H9 (cell line): Measurements from ENCODE around the gene SCFD2. TPM values are rescaled to one million over a fixed set of nuclear protein-coding genes. Genes with fewer than 3 reads are reported as not detected.

ENCODE experiments used
- DNase-seq: peaks from one replicate; pipeline ENCODE4 v3.0.0-alpha.2; 2017
- H2AFZ ChIP-seq: one replicate; pipeline ENCODE4 v1.6.1; 2013; ENCODE audit warnings: mild to moderate bottlenecking, low read length, control low read depth, moderate library complexity
- H2AK5ac ChIP-seq: 2 replicates; pipeline ENCODE4 v1.6.1; 2013; ENCODE audit warnings: low read length, control low read depth, mixed read lengths; ENCODE audit not compliant: insufficient read length
- H2BK120ac ChIP-seq: one replicate; pipeline ENCODE4 v1.6.1; 2013; ENCODE audit warnings: low read depth, mild to moderate bottlenecking, low read length, control low read depth, inconsistent platforms; ENCODE audit not compliant: poor library complexity, severe bottlenecking
- H2BK12ac ChIP-seq: 2 replicates; pipeline ENCODE4 v1.6.1; 2013; ENCODE audit warnings: low read length, control low read depth, mixed read lengths, low read depth; ENCODE audit not compliant: insufficient read length
- H2BK15ac ChIP-seq: 2 replicates; pipeline ENCODE4 v1.6.1; 2013; ENCODE audit warnings: low read depth, low read length, control low read depth
- H2BK20ac ChIP-seq: one replicate; pipeline ENCODE4 v1.6.1; 2013; ENCODE audit warnings: low read depth, mild to moderate bottlenecking, low read length, control low read depth, inconsistent platforms; ENCODE audit not compliant: poor library complexity, severe bottlenecking
- H2BK5ac ChIP-seq: 2 replicates; pipeline ENCODE4 v1.6.1; 2013; ENCODE audit warnings: low read length, control low read depth, mixed read lengths; ENCODE audit not compliant: insufficient read length
- H3K14ac ChIP-seq: 2 replicates; pipeline ENCODE4 v1.6.1; 2013; ENCODE audit warnings: low read length, control low read depth; ENCODE audit not compliant: insufficient read depth
- H3K18ac ChIP-seq: 2 replicates; pipeline ENCODE4 v1.6.1; 2013; ENCODE audit warnings: low read depth, mild to moderate bottlenecking, mixed read lengths, low read length, control low read depth; ENCODE audit not compliant: insufficient read length
- H3K23ac ChIP-seq: 2 replicates; pipeline ENCODE4 v1.6.1; 2013; ENCODE audit warnings: low read length, control low read depth, mixed read lengths, low read depth; ENCODE audit not compliant: insufficient read length
- H3K23me2 ChIP-seq: 2 replicates; pipeline ENCODE4 v1.6.1; 2013; ENCODE audit warnings: low read depth, mild to moderate bottlenecking, mixed read lengths, low read length, control low read depth; ENCODE audit not compliant: insufficient read length, poor library complexity, severe bottlenecking
- H3K27ac ChIP-seq: 2 replicates; pipeline ENCODE4 v1.5.1; 2013; ENCODE audit warnings: low read length, control low read depth, mixed read lengths, low read depth; ENCODE audit not compliant: insufficient read length
- H3K27me3 ChIP-seq: 2 replicates; pipeline ENCODE4 v1.6.1; 2013; ENCODE audit warnings: low read length, control low read depth, inconsistent platforms; ENCODE audit not compliant: insufficient read depth
- H3K4ac ChIP-seq: 2 replicates; pipeline ENCODE4 v1.6.1; 2013; ENCODE audit warnings: low read depth, mild to moderate bottlenecking, control low read depth, inconsistent platforms, low read length, moderate library complexity
- H3K4me1 ChIP-seq: 2 replicates; pipeline ENCODE4 v1.6.1; 2013; ENCODE audit warnings: low read length, control low read depth, inconsistent platforms; ENCODE audit not compliant: insufficient read depth
- H3K4me2 ChIP-seq: 2 replicates; pipeline ENCODE4 v1.6.1; 2013; ENCODE audit warnings: low read length, control low read depth, mixed read lengths; ENCODE audit not compliant: insufficient read length, insufficient read depth
- H3K56ac ChIP-seq: 2 replicates; pipeline ENCODE4 v1.6.1; 2013; ENCODE audit warnings: low read depth, mild to moderate bottlenecking, mixed read lengths, low read length, control low read depth; ENCODE audit not compliant: insufficient read length
- H3K79me1 ChIP-seq: 2 replicates; pipeline ENCODE4 v1.6.1; 2013; ENCODE audit warnings: low read depth, mild to moderate bottlenecking, moderate library complexity, low read length, control low read depth, inconsistent platforms; ENCODE audit not compliant: insufficient read depth, poor library complexity, severe bottlenecking
- H3K79me2 ChIP-seq: 2 replicates; pipeline ENCODE4 v1.6.1; 2013; ENCODE audit warnings: low read length, control low read depth, inconsistent platforms; ENCODE audit not compliant: insufficient read depth
- H3K9ac ChIP-seq: 2 replicates; pipeline ENCODE4 v1.6.1; 2013; ENCODE audit warnings: low read length, control low read depth, mixed read lengths; ENCODE audit not compliant: insufficient read length; ENCODE audit errors: extremely low read depth
- H3K9me3 ChIP-seq: one replicate; pipeline ENCODE4 v1.6.1; 2013; ENCODE audit warnings: low read depth, low read length, inconsistent platforms; ENCODE audit not compliant: control insufficient read depth
- H3T11ph ChIP-seq: one replicate; pipeline ENCODE4 v1.6.1; 2013; ENCODE audit warnings: mild to moderate bottlenecking, low read length, control low read depth, inconsistent platforms
- H4K20me1 ChIP-seq: one replicate; pipeline ENCODE4 v1.6.1; 2013; ENCODE audit not compliant: control insufficient read depth, insufficient read length, insufficient read depth
- H4K5ac ChIP-seq: 2 replicates; pipeline ENCODE4 v1.6.1; 2013; ENCODE audit warnings: low read depth, mild to moderate bottlenecking, mixed read lengths, low read length, control low read depth; ENCODE audit not compliant: insufficient read length
- H4K8ac ChIP-seq: replicated peaks from 2 replicates; pipeline ENCODE4 v1.6.1; 2013; ENCODE audit warnings: low read length, control low read depth, mixed read lengths, low read depth; ENCODE audit not compliant: insufficient read length
- H4K91ac ChIP-seq: 2 replicates; pipeline ENCODE4 v1.6.1; 2013; ENCODE audit warnings: low read depth, mild to moderate bottlenecking, moderate library complexity, mixed read lengths, low read length, control low read depth; ENCODE audit not compliant: insufficient read length
- H3K27ac Mint-ChIP-seq, 3 experiments: 2 replicates in 2 of 3; 3 replicates in 1 of 3; pipeline ENCODE4 v1.8.0; 2020 to 2021; ENCODE audit warnings: mixed read lengths in 3 of 3, mild to moderate bottlenecking in 1 of 3, moderate library complexity in 1 of 3
- H3K27me3 Mint-ChIP-seq: 2 replicates; pipeline ENCODE4 v1.8.0; 2021; ENCODE audit warnings: low read depth, mild to moderate bottlenecking, moderate library complexity, mixed read lengths
- H3K36me3 Mint-ChIP-seq, 3 experiments: 2 replicates in 2 of 3; 3 replicates in 1 of 3; pipeline ENCODE4 v1.8.0; 2020 to 2021; ENCODE audit warnings: low read depth in 3 of 3, mixed read lengths in 3 of 3; ENCODE audit not compliant: insufficient read depth in 1 of 3
- H3K4me1 Mint-ChIP-seq, 2 experiments: 2 replicates each; pipeline ENCODE4 v1.8.0; 2020; ENCODE audit warnings: mixed read lengths in 2 of 2
- H3K4me3 Mint-ChIP-seq, 2 experiments: 2 replicates in 1 of 2; 3 replicates in 1 of 2; pipeline ENCODE4 v1.8.0; 2020 to 2021; ENCODE audit warnings: mild to moderate bottlenecking in 2 of 2, mixed read lengths in 2 of 2, moderate library complexity in 1 of 2
- H3K9me3 Mint-ChIP-seq, 2 experiments: 2 replicates in 1 of 2; 3 replicates in 1 of 2; pipeline ENCODE4 v1.8.0; 2020; ENCODE audit warnings: mild to moderate bottlenecking in 2 of 2, mixed read lengths in 2 of 2, moderate library complexity in 1 of 2
- WGBS: extraction: QIAGEN DNeasy Blood & Tissue Kit; methylation state at CpG from one replicate; pipeline ENCODE4 v1.1.7; 2013; ENCODE audit warnings: missing lambda C conversion rate, low lambda C conversion rate, mixed read lengths; ENCODE audit not compliant: insufficient read length; ENCODE audit errors: extremely low coverage; 5-methylcytosine and 5-hydroxymethylcytosine counted together
- total RNA-seq: library from RNA; stranded (reverse); gene quantifications from 2 replicates; pipeline ENCODE4 v1.2.1, GENCODE V29; 2021
- TF ChIP-seq, protein P1 (sequence below): fragments of 200-600 bp; sonication (generic); conservative IDR thresholded peaks from 3 replicates; pipeline ENCODE4 v1.8.0; 2021; ENCODE audit warnings: antibody characterized with exemption, mild to moderate bottlenecking

SCFD2 gene
- total RNA-seq, 1 experiment from 2014 or later: 10.1 TPM

DNA sequence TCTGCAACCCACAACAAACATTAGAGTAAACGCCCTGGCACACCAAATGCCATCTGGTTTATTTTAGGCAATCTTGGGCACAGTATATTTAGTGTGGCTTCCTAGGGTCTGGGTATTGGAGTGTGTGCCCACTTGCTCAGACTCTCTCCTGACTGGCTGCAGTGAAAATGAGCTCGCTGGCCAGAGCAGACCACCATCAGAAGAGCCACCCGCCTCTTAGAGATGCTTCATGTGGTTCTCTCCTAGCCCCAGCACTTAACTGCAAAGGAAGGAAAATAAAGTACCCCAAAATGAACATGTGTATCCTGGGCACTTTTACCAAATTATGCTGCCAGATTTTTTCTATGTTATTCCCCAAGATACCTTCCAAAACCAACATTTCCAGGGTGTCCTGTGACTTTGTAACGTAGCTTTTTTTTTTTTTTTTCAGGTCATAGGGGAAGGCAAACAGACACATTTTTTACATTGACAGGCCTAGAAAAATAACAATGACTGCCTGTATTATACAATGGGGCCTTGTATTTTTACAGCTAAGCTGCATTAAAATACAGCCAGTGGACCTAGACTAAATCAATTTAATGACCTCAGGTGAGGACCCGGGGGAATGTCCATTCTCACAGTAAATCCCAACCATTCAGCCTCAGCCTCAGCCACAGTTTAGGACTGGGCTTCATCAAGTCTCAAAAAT lies 310.0 kb downstream of the SCFD2 start:
- Histone ChIP-seq H3T11ph (no peak overlapping the region), H2AFZ (no peak overlapping the region), H3K56ac (no peak overlapping the region), H4K8ac (no peak overlapping the region), H4K5ac (no peak overlapping the region), H3K27ac (no peak overlapping the region), H2BK15ac (no peak overlapping the region), H3K4me1 (no peaks in the 10 kb centered on the region), H2BK120ac (no peak overlapping the region), H3K4ac (no peak overlapping the region), H4K91ac (no peak overlapping the region), H4K20me1 (no peaks in the 10 kb centered on the region), H3K9ac (no peak overlapping the region), H3K4me2 (no peak overlapping the region), H3K27me3 (no peaks in the 10 kb centered on the region), H2AK5ac (no peak overlapping the region), H3K18ac (no peak overlapping the region), H3K14ac (no peak overlapping the region), H3K23ac (no peak overlapping the region), H2BK5ac (no peak overlapping the region), H2BK20ac (no peak overlapping the region), H3K9me3 (no peaks in the 10 kb centered on the region), H3K23me2 (no peaks in the 10 kb centered on the region), H2BK12ac (no peak overlapping the region), H3K79me1 (no peaks in the 10 kb centered on the region), H3K79me2 (no peaks in the 10 kb centered on the region)
- TF ChIP-seq, protein P1, sequence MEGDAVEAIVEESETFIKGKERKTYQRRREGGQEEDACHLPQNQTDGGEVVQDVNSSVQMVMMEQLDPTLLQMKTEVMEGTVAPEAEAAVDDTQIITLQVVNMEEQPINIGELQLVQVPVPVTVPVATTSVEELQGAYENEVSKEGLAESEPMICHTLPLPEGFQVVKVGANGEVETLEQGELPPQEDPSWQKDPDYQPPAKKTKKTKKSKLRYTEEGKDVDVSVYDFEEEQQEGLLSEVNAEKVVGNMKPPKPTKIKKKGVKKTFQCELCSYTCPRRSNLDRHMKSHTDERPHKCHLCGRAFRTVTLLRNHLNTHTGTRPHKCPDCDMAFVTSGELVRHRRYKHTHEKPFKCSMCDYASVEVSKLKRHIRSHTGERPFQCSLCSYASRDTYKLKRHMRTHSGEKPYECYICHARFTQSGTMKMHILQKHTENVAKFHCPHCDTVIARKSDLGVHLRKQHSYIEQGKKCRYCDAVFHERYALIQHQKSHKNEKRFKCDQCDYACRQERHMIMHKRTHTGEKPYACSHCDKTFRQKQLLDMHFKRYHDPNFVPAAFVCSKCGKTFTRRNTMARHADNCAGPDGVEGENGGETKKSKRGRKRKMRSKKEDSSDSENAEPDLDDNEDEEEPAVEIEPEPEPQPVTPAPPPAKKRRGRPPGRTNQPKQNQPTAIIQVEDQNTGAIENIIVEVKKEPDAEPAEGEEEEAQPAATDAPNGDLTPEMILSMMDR: no peak
- Mint-ChIP-seq H3K4me1 (peaks cover 0 to 4% of the 10 kb centered on the region in 2 experiments; a peak in 2 of 4 replicates), H3K27me3 (no peaks in the 10 kb centered on the region), H3K36me3 (no peaks in the 10 kb centered on the region), H3K27ac (peak overlapping the region in 2 of 3 experiments; percentile 27 to 89; a peak in 2 of 7 replicates), H3K9me3 (no peaks in the 10 kb centered on the region), H3K4me3 (no peak overlapping the region)
- WGBS: no CpG with 5 or more reads among the region's 5 CpGs
- no peak for DNase-seq
